Measurements from ENCODE around the gene AEBP2. TPM values are rescaled to one million over a fixed set of nuclear protein-coding genes. Genes with fewer than 3 reads are reported as not detected.

The AEBP2 gene
- total and polyA plus RNA-seq, 12 donors: 15.7 to 83.1 (median 43.1) TPM

DNA sequence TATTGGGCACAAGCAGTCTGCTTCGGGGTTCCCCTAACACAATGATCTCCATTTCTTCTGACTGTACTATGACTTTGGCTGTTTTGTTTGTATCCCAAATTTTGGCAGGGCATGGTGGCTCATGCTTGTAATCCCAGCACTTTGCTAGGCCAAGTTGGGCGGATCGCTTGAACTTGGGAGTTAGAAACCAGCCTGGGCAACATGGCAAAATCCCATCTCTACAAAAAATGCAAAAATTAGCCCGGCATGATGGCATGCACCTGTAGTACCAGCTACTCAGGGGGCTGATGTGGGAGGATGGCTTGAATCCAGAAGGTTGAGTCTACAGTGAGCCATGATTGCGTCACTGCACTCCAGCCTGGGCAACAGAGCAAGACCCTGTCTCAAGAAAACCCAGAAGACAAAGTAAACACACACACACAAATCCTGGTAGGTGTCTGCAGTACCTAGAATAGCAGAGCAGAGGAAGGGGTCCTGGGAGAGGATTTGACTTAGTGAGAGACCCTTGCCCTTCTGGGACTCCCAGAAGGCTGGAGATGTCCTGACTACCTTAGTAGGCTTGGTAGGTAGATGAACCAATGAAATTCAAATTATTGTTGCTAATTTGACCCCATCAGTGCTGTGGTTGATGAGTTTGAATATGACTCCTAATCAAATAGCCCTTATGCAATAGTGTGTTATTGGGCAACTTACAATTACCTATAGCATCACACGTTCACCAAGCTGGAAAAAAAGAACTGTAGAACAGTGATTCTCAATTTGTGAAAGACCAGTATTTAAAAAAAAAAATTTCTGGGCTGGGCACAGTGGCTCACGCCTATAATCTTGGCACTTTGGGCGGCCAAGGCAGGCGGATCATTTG, 6.8 kb upstream of the AEBP2 start:
- TF ChIP-seq, protein P1, sequence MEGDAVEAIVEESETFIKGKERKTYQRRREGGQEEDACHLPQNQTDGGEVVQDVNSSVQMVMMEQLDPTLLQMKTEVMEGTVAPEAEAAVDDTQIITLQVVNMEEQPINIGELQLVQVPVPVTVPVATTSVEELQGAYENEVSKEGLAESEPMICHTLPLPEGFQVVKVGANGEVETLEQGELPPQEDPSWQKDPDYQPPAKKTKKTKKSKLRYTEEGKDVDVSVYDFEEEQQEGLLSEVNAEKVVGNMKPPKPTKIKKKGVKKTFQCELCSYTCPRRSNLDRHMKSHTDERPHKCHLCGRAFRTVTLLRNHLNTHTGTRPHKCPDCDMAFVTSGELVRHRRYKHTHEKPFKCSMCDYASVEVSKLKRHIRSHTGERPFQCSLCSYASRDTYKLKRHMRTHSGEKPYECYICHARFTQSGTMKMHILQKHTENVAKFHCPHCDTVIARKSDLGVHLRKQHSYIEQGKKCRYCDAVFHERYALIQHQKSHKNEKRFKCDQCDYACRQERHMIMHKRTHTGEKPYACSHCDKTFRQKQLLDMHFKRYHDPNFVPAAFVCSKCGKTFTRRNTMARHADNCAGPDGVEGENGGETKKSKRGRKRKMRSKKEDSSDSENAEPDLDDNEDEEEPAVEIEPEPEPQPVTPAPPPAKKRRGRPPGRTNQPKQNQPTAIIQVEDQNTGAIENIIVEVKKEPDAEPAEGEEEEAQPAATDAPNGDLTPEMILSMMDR (IDR thresholded peaks at IDR 0.05): no peak
- TF ChIP-seq POLR2A (IDR thresholded peaks at IDR 0.05): no peak
- no peaks in the 10 kb centered on the region for H3K36me3 ChIP-seq (replicated peaks in 1 of 2)
- H3K27me3 ChIP-seq: no peaks in the 10 kb centered on the region
- no peaks in the 10 kb centered on the region for H3K9me3 ChIP-seq (replicated peaks in 1 of 3)
- H3K4me3 ChIP-seq: no peak overlapping the region
- intact Hi-C loops (cut with DNase I): no loop called here
- H3K4me1 ChIP-seq (replicated peaks in 1 of 2): no peaks in the 10 kb centered on the region
- peak in 2 of 7 donors; percentile 5 to 6 for DNase-seq
- no peak overlapping the region for H3K27ac ChIP-seq
- WGBS, 4 donors: 95 to 98% (median 96%) methylated on average over 8 to 9 of the region's 9 CpGs

- Histone ChIP-seq H3K36me3 (replicated peaks in 1 of 2) (no peaks in the 10 kb centered on the region), H3K4me3 (no peak overlapping the region), H3K4me1 (replicated peaks in 1 of 2) (no peaks in the 10 kb centered on the region), H3K27ac (no peak overlapping the region), H3K27me3 (no peaks in the 10 kb centered on the region), H3K9me3 (replicated peaks in 1 of 3) (no peaks in the 10 kb centered on the region)
- WGBS, 4 donors: 63 to 77% (median 71%) methylated on average over 3 of the region's 3 CpGs
- intact Hi-C loops (cut with DNase I): no loop called here
- peak in 2 of 7 donors; percentile 1 to 2 for DNase-seq
- no peak for TF ChIP-seq POLR2A (IDR thresholded peaks at IDR 0.05)
- TF ChIP-seq, protein P1 (IDR thresholded peaks at IDR 0.05): no peak
Measured at GRCh38 chr12:19434538-19434937, 4.8 kb upstream of the AEBP2 start.

DNA sequence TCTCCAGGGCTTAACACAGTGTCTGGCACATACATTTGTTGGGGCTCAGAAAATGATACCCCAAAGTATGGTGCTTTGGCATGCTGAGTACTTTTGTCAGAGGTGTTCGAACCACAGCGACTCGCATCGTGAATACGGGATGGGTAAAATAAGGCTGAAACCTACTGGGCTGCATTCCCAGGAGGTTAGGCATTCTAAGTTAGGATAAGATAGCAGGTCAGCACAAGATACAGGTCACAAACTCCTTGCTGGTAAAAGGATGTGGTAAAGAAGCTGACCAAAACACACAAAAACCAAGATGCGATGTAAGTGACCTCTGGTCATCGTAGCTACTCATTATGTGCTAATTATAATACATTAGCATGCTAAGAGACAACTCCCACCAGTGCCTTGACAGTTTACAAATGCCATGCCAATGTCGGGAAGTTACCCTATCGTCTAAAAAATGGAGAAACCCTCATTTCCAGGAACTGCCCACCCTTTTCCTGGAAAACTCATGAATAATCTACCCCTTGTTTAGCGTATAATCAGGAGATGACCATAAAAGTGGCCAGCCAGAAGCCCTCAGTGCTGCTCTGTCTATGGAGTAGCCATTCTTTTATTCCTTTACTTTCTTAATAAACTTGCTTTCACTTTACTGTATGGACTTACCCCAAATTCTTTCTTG, 3.3 kb upstream of the AEBP2 start:
- Histone ChIP-seq H3K9me3 (replicated peaks in 1 of 3) (no peaks in the 10 kb centered on the region), H3K36me3 (replicated peaks in 1 of 2) (no peaks in the 10 kb centered on the region), H3K27ac (no peak overlapping the region), H3K27me3 (no peaks in the 10 kb centered on the region), H3K4me3 (no peak overlapping the region), H3K4me1 (replicated peaks in 1 of 2) (no peaks in the 10 kb centered on the region)
- WGBS, 4 donors: 89 to 96% (median 93%) methylated on average over 10 of the region's 10 CpGs
- intact Hi-C loops (cut with DNase I): no loop called here
- TF ChIP-seq POLR2A (IDR thresholded peaks at IDR 0.05): no peak
- TF ChIP-seq, protein P1 (IDR thresholded peaks at IDR 0.05): no peak
- DNase-seq: peak in 3 of 7 donors; percentile 4 to 20 (median 13)

GRCh38 chr12:19436931-19437330, 2.4 kb upstream of the AEBP2 start:
- Histone ChIP-seq H3K27me3 (no peaks in the 10 kb centered on the region), H3K4me3 (no peak overlapping the region), H3K36me3 (replicated peaks in 1 of 2) (no peaks in the 10 kb centered on the region), H3K4me1 (replicated peaks in 1 of 2) (peaks cover 4 to 7% of the 10 kb centered on the region in 2 donors), H3K27ac (no peak overlapping the region), H3K9me3 (replicated peaks in 1 of 3) (no peaks in the 10 kb centered on the region)
- 41 to 72% (median 46%) methylated on average over 2 of the region's 2 CpGs for WGBS, 4 donors
- TF ChIP-seq, protein P1 (IDR thresholded peaks at IDR 0.05): no peak
- TF ChIP-seq POLR2A (IDR thresholded peaks at IDR 0.05): no peak
- intact Hi-C loops (cut with DNase I): no loop called here
- peak in 1 of 7 donors; percentile 2 for DNase-seq

All from adrenal gland (tissue), 12 donors.